GM12874 (cell line): ENCODE results near the gene SPIRE2.

Experiments used
- TF ChIP-seq, protein P1 (sequence below): IDR thresholded peaks from 2 replicates; pipeline ENCODE4 v1.5.1; 2011; ENCODE audit warnings: low read depth, mild to moderate bottlenecking, control low read depth, low read length, moderate library complexity; ENCODE audit not compliant: insufficient read depth

Gene SPIRE2

DNA sequence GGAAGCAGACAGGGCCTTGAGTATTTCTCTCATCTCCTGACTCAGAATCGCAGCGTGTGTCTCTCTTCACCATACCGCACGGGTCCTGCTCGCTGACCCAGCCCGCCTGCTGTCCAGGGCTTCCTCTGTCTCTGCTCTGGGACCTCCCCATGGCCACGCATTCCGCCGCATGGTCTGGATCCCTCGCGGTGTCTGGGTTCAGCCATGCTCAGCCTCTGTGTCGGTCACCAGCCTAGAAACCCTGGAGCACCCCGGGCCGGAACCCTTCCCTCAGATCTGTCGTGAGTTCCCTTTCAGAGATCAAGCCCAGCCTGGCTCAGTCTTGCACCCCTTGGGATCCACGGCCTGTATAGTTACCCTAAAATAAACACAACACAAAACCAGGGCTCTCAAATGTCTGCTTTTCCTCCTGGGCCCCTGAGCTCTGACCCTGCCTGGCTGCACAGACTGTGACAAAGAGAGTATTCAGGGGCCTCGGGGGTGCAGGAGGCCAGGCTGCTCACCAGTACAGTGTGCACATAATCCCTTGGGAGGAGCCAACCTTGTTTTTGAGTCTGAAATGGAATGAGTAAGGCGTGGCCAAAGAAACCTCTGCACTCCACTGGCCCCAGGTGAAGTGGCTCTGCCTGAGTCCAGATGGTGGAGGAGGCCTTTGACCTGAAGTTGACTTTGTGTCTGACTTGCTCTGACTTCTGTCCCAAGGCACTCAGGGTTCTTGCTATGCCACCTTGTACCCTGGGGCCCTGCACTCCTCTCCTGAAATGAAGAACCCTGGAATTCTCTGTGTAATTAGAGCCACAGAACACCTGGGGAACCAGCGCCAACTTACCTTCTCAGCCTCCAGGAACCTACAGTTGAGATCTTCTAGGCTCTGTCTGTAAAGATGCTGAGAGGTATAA is 5.8 kb upstream of the SPIRE2 start:
- TF ChIP-seq, protein P1, sequence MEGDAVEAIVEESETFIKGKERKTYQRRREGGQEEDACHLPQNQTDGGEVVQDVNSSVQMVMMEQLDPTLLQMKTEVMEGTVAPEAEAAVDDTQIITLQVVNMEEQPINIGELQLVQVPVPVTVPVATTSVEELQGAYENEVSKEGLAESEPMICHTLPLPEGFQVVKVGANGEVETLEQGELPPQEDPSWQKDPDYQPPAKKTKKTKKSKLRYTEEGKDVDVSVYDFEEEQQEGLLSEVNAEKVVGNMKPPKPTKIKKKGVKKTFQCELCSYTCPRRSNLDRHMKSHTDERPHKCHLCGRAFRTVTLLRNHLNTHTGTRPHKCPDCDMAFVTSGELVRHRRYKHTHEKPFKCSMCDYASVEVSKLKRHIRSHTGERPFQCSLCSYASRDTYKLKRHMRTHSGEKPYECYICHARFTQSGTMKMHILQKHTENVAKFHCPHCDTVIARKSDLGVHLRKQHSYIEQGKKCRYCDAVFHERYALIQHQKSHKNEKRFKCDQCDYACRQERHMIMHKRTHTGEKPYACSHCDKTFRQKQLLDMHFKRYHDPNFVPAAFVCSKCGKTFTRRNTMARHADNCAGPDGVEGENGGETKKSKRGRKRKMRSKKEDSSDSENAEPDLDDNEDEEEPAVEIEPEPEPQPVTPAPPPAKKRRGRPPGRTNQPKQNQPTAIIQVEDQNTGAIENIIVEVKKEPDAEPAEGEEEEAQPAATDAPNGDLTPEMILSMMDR: no peak

DNA sequence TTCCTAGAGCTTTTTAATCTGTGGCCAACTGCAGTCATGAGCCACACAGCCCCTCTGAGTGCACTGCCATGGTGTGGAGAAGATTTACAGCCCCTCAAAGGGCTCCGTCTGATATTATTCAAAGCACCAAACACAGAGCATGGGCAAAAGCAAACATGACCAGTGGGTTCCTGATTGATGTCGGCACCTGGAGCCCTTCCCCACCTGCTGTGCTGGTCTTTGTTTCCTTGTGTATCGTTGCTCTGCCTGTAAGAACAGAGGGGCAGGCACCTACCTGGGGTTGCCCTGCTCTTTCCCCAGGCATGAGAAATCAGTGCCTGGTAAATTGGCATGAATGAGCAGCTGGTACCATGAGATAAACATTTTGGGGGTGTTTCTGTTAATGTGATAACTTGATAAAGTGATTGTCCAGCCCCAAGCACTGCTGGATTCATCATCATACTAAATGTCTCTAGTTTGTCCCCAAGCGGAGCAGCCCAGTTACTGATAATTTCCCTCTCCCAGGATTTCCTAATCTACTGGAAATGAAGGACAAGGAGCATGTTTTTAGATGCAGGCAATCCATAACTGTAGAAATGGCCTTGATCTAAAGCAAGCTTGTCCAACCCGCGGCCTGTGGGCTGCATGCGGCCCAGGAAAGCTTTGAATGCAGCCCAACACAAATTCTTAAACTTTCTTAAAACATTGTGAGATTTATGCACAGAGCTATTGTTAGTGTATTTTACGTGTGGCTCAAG is 5.0 kb upstream of the SPIRE2 start:
- TF ChIP-seq, protein P1: no peak

DNA sequence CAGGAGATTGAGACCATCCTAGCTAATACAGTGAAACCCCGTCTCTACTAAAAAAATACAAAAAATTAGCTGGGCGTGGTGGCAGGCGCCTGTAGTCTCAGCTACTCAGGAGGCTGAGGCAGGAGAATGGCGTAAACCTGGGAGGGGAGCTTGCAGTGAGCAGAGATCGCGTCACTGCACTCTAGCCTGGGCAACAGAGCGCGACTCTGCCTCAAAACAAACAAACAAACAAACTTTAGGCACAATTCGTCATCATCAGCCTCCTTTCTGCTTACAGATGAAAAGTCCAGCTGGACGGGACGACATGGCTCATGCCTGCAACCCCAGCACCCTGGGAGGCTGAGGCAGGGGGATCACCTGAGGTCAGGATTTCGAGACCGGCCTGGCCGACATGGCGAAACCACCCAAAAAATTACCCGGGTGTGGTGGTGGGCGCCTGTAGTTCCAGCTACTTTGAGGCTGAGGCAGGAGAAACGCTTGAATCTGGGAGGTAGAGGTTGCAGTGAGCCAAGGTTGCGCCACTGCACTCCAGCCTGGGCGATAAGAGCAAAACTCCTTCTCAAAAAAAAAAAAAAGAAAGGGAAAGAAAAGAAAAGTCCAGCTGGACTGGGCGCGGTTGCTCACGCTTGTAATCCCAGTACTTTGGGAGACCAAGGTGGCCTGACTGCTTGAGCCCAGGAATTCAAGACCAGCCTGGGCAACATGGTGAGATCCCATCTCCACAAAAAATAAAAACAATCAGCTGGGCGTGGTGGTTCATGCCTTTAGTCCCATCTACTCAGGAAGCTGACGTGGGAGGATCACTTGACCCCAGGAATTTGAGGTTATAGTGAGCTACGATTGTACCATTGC is 1.5 kb upstream of the SPIRE2 start:
- TF ChIP-seq, protein P1: no peak

DNA sequence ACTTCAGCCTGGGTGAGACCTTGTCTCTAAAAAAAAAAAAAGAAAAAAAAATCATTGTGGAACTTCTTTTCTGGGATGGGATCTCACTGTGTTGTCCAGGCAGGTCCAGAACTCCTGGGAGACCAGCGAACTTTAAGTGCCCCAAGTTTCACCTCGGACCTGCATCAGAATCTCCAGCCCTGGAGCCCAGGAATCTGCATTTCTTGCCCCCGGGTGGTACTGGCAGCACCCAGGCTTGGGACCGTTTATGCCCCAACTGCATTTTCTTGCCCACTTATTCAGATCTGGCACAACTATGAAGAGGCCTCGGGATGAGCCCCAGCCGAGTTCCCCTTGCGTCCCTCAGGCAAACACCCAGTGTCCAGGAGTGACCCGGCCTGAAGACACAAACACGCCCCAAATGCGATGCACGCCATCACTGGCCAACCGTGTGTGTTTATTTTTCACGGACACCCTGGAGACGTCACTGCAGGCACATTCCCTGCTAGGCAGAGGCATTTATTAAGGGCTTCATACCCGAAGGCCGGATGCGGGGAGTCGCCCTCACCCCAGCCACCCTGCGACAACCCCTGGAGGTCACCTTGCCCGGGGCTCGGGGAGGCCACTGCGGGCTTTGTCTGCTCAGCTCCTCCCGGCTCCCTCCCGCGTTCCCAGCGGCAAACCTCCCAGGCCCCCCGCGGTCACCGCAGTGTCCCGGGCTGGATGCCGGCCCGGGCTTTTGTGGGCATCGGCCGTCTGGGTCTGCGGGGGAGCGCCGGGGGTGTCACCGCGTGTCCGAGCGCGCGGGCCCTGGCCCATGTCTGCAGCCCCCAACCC is 684 bp upstream of the SPIRE2 start:
- TF ChIP-seq, protein P1: no peak

DNA sequence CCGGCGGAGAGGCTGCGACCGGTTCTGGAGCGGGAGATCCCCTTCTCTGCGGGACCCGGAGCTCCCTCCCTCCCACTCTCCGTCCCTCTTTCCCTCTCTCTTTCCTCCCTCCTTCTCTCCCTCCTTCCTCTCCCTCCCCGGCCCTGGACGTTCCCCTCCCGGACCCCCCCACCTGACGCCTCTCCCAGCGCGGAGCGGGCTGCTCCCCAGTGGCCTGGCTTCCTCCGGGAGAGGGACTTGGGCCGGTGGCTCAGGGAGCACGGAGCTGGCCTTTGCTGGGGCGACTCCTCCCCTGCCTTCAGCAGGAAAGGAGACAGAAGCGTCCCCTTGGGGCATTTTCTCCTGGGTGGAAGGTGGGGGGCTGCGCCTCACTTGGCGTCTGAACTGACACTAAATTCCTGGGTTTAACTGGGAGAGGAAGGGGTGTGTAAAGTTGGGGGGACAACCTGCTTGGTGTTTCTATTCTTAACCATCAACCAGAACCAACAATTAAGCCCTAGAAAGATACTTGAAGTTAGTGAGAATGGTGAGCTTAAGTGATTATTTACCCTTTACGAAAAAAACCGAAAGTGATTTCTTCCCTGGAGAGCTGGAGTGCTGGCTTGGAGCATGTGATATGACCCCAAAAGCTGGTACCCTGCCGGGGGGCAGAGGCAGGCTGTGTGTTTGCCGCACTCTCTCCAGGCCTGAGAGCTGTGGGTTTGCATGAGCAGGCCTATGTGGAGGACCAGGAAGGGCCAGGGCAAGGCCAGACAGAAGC is 775 bp downstream of the SPIRE2 start:
- TF ChIP-seq, protein P1: no peak

DNA sequence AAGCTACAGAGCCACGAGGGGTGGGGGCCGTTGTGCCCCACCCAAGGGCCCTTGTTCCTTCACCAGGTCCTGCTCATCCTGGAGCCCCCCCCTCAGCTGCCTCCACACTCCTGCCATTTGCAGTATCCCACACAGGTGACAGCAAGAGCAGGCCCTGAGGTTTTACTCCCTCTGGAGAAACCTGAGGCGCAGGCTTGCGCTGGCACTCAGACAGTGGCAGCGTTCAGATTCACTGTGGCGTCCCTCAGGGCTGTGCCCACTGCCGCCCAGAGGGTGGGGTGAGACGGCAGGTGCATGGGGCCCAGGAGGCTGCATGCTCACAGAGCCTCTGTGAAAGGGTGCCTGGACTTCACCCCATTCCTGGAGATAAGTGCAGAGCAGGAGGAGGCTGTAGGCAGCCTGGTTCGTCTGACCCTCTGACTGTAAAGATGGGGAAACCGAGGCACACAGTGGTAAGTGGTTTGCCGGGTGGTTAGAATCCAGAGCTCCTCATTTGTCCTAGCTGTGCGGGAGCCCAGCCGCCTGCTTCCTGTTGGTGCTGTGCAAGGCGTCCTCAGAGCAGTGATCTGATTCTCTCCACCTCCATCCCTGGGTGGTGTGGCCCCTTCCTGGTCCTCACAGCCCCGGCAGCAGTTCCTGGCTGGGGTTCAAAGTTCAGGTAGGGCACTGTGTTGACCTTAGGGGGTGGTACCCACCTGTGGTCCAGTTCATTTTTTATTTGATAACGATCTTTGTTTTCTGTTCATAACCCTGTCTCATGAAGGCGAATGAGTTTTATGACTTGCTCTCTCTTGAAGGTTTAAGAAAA is 1.6 kb downstream of the SPIRE2 start:
- TF ChIP-seq, protein P1: no peak
